Measurements from ENCODE around the gene NEUROD1. TPM values are rescaled to one million over a fixed set of nuclear protein-coding genes. Genes with fewer than 3 reads are reported as not detected.
A peak's percentile ranks its signal among the peaks of the same experiment; 100 is the strongest.

Gene NEUROD1
- polyA plus RNA-seq, 1 donor from 2014 or later = not detected

- H3K27ac Mint-ChIP-seq = peak overlapping the region in 2 of 3 donors; percentile 0 to 86
- peaks cover 2% of the 10 kb centered on the region for H3K36me3 Mint-ChIP-seq
- H3K4me1 Mint-ChIP-seq = peaks cover 24 to 44% (median 36%) of the 10 kb centered on the region in 3 donors
- peak overlapping the region in 2 of 4 donors; percentile 9 to 30 for H3K4me3 Mint-ChIP-seq
- peaks cover 0 to 3% (median 3%) of the 10 kb centered on the region in 3 donors for H3K9me3 Mint-ChIP-seq
- peaks cover 76% of the 10 kb centered on the region for H3K27me3 Mint-ChIP-seq
These were observed 4.3 kb upstream of the NEUROD1 start for GRCh38 chr2:181684454-181685149.

GRCh38 chr2:181683518-181684453 lies 3.5 kb upstream of the NEUROD1 start:
- Mint-ChIP-seq H3K36me3 (peaks cover 2% of the 10 kb centered on the region), H3K27me3 (peaks cover 77% of the 10 kb centered on the region), H3K4me3 (peak overlapping the region; percentile 50 to 88 (median 61)), H3K27ac (peak overlapping the region; percentile 0 to 86 (median 49)), H3K9me3 (peaks cover 0 to 3% (median 3%) of the 10 kb centered on the region in 3 donors), H3K4me1 (peaks cover 24 to 49% (median 37%) of the 10 kb centered on the region in 3 donors)

GRCh38 chr2:181682795-181683517 lies 2.6 kb upstream of the NEUROD1 start:
- H3K4me1 Mint-ChIP-seq = peaks cover 26 to 53% (median 37%) of the 10 kb centered on the region in 3 donors
- H3K9me3 Mint-ChIP-seq = peaks cover 0 to 10% (median 3%) of the 10 kb centered on the region in 3 donors
- H3K36me3 Mint-ChIP-seq = peaks cover 2% of the 10 kb centered on the region
- peak overlapping the region; percentile 50 to 88 (median 69) for H3K4me3 Mint-ChIP-seq
- H3K27me3 Mint-ChIP-seq = peaks cover 81% of the 10 kb centered on the region
- H3K27ac Mint-ChIP-seq = peak overlapping the region; percentile 68 to 89 (median 87)

- Mint-ChIP-seq H3K27ac (peak overlapping the region; percentile 68 to 89 (median 87)), H3K36me3 (peaks cover 2% of the 10 kb centered on the region), H3K9me3 (peaks cover 0 to 12% (median 3%) of the 10 kb centered on the region in 3 donors), H3K27me3 (peaks cover 79% of the 10 kb centered on the region), H3K4me3 (peak overlapping the region; percentile 36 to 88 (median 60)), H3K4me1 (peaks cover 26 to 52% (median 39%) of the 10 kb centered on the region in 3 donors)
These were observed 1.9 kb upstream of the NEUROD1 start for GRCh38 chr2:181682026-181682789.

GRCh38 chr2:181680937-181681811 lies 857 bp upstream of the NEUROD1 start:
- H3K27ac Mint-ChIP-seq = peak overlapping the region; percentile 68 to 81 (median 73)
- H3K36me3 Mint-ChIP-seq = peaks cover 2% of the 10 kb centered on the region
- H3K9me3 Mint-ChIP-seq = peaks cover 0 to 12% (median 3%) of the 10 kb centered on the region in 3 donors
- H3K4me3 Mint-ChIP-seq = peak overlapping the region; percentile 55 to 88 (median 57)
- peaks cover 24 to 44% (median 34%) of the 10 kb centered on the region in 3 donors for H3K4me1 Mint-ChIP-seq
- peaks cover 69% of the 10 kb centered on the region for H3K27me3 Mint-ChIP-seq

GRCh38 chr2:181679544-181679979 lies 755 bp downstream of the NEUROD1 start:
- Mint-ChIP-seq H3K27me3 (peaks cover 57% of the 10 kb centered on the region), H3K4me1 (peaks cover 18 to 40% (median 29%) of the 10 kb centered on the region in 3 donors), H3K4me3 (peak overlapping the region in 2 of 4 donors; percentile 37 to 79), H3K9me3 (peaks cover 0 to 12% (median 0%) of the 10 kb centered on the region in 3 donors), H3K36me3 (peaks cover 2% of the 10 kb centered on the region), H3K27ac (peak overlapping the region in 1 of 3 donors; percentile 57)

- H3K4me1 Mint-ChIP-seq = peaks cover 18 to 45% (median 29%) of the 10 kb centered on the region in 3 donors
These were observed 1.3 kb downstream of the NEUROD1 start for GRCh38 chr2:181678861-181679543.

GRCh38 chr2:181677912-181678586 lies 2.3 kb downstream of the NEUROD1 start:
- Mint-ChIP-seq H3K36me3 (peaks cover 2% of the 10 kb centered on the region), H3K27ac (peak overlapping the region; percentile 78 to 95 (median 86)), H3K4me1 (peaks cover 20 to 46% (median 31%) of the 10 kb centered on the region in 3 donors), H3K27me3 (peaks cover 50% of the 10 kb centered on the region), H3K4me3 (peak overlapping the region; percentile 37 to 70 (median 38)), H3K9me3 (peaks cover 0 to 12% (median 0%) of the 10 kb centered on the region in 3 donors)

More at GRCh38 chr2:181678861-181679543, 1.3 kb downstream of the NEUROD1 start:
- peaks cover 0 to 12% (median 0%) of the 10 kb centered on the region in 3 donors for H3K9me3 Mint-ChIP-seq
- peaks cover 2% of the 10 kb centered on the region for H3K36me3 Mint-ChIP-seq
- H3K27me3 Mint-ChIP-seq = peaks cover 54% of the 10 kb centered on the region
- H3K4me3 Mint-ChIP-seq = peak overlapping the region in 2 of 4 donors; percentile 37 to 79
- peak overlapping the region; percentile 57 to 95 (median 84) for H3K27ac Mint-ChIP-seq

GRCh38 chr2:181675254-181675653 lies 5.1 kb downstream of the NEUROD1 start:
- Mint-ChIP-seq H3K36me3 (no peaks in the 10 kb centered on the region), H3K27me3 (peaks cover 22% of the 10 kb centered on the region), H3K27ac (no peak overlapping the region), H3K9me3 (peaks cover 0 to 9% (median 0%) of the 10 kb centered on the region in 3 donors), H3K4me3 (no peak overlapping the region), H3K4me1 (peaks cover 16 to 37% (median 25%) of the 10 kb centered on the region in 3 donors)

- H3K27ac Mint-ChIP-seq = no peak overlapping the region
- H3K36me3 Mint-ChIP-seq = no peaks in the 10 kb centered on the region
- no peak overlapping the region for H3K4me3 Mint-ChIP-seq
- peaks cover 16 to 29% (median 23%) of the 10 kb centered on the region in 3 donors for H3K4me1 Mint-ChIP-seq
- peaks cover 0 to 9% (median 0%) of the 10 kb centered on the region in 3 donors for H3K9me3 Mint-ChIP-seq
- peaks cover 16% of the 10 kb centered on the region for H3K27me3 Mint-ChIP-seq
These were observed 5.9 kb downstream of the NEUROD1 start for GRCh38 chr2:181674461-181674860.

- Mint-ChIP-seq H3K27me3 (peaks cover 7% of the 10 kb centered on the region), H3K27ac (no peak overlapping the region), H3K4me1 (peaks cover 13 to 23% (median 22%) of the 10 kb centered on the region in 3 donors), H3K4me3 (peak overlapping the region in 2 of 4 donors; percentile 1 to 38), H3K36me3 (no peaks in the 10 kb centered on the region), H3K9me3 (peaks cover 0 to 3% (median 0%) of the 10 kb centered on the region in 3 donors)
These were observed 7.1 kb downstream of the NEUROD1 start for GRCh38 chr2:181673173-181673572.

Data from IgD-negative memory B cell (primary cell).